IMR-90 (cell line): ENCODE data around the gene ACSL6. TPM values are rescaled to one million over a fixed set of nuclear protein-coding genes. Genes with fewer than 3 reads are reported as not detected.

Source experiments
- ATAC-seq: fragments of 200-7000 bp; cut with Tn5 transposase; 2 replicates; pipeline ENCODE4 v1.9.1; 2020; ENCODE audit warnings: low read depth, mild to moderate bottlenecking, moderate library complexity
- BruUV-seq: library from RNA; stranded (reverse); fragments of 400-500 nt; replicated peaks from 2 replicates; lab custom pipeline; 2021; lab: Mats Ljungman, UMichigan
- CTCF ChIA-PET: fragments of 300-600 bp; formaldehyde crosslinking; extraction: SDS; loops from one replicate; lab custom pipeline; 2021; ENCODE audit warnings: antibody characterized with exemption; lab: Yijun Ruan, JAX
- POLR2A ChIA-PET: fragments of 300-600 bp; sonication (Branson Sonifier 250); formaldehyde crosslinking; loops from one replicate; lab custom pipeline; 2022; ENCODE audit warnings: antibody characterized with exemption; ENCODE audit not compliant: unreplicated experiment; lab: Charles Lee
- DNase-seq: peaks from one replicate; pipeline ENCODE4 v3.0.0; 2013
- H2AFZ ChIP-seq: replicated peaks from 2 replicates; pipeline ENCODE3; 2013; ENCODE audit warnings: low read length, mild to moderate bottlenecking; ENCODE audit not compliant: poor library complexity
- H2AK5ac ChIP-seq: 2 replicates; pipeline ENCODE4 v1.6.1; 2013; ENCODE audit warnings: low read depth, low read length, inconsistent platforms
- H2AK9ac ChIP-seq: replicated peaks from 2 replicates; pipeline ENCODE3; 2013; ENCODE audit warnings: mild to moderate bottlenecking, low read depth, low read length, moderate library complexity; ENCODE audit not compliant: poor library complexity
- H2BK120ac ChIP-seq: 2 replicates; pipeline ENCODE4 v1.6.1; 2013; ENCODE audit warnings: low read depth, low read length, inconsistent platforms
- H2BK15ac ChIP-seq: 3 replicates; pipeline ENCODE4 v1.6.1; 2013; ENCODE audit warnings: low read depth, low read length, inconsistent platforms
- H2BK20ac ChIP-seq: 2 replicates; pipeline ENCODE4 v1.6.1; 2013; ENCODE audit warnings: low read depth, mild to moderate bottlenecking, inconsistent platforms, low read length, moderate library complexity
- H2BK5ac ChIP-seq: 2 replicates; pipeline ENCODE4 v1.6.1; 2013; ENCODE audit warnings: mild to moderate bottlenecking, low read depth, low read length, inconsistent platforms; ENCODE audit not compliant: poor library complexity, severe bottlenecking
- H3K14ac ChIP-seq: replicated peaks from 2 replicates; pipeline ENCODE4 v1.6.1; 2013; ENCODE audit warnings: low read depth, low read length, inconsistent platforms
- H3K18ac ChIP-seq: 2 replicates; pipeline ENCODE4 v1.6.1; 2013; ENCODE audit warnings: low read depth, low read length, control low read depth
- H3K23ac ChIP-seq: 2 replicates; pipeline ENCODE4 v1.6.1; 2013; ENCODE audit warnings: low read depth, low read length, inconsistent platforms
- H3K27ac ChIP-seq: 2 replicates; pipeline ENCODE4 v1.5.1; 2013; ENCODE audit warnings: mild to moderate bottlenecking, control low read depth, low read length; ENCODE audit not compliant: insufficient read depth
- H3K27me3 ChIP-seq: 2 replicates; pipeline ENCODE4 v1.6.1; 2013; ENCODE audit warnings: low read length; ENCODE audit not compliant: control insufficient read depth, insufficient read depth
- H3K36me3 ChIP-seq: 2 replicates; pipeline ENCODE4 v1.6.1; 2013; ENCODE audit warnings: low read length, mixed read lengths; ENCODE audit not compliant: control insufficient read depth, insufficient read depth
- H3K4ac ChIP-seq: 2 replicates; pipeline ENCODE4 v1.6.1; 2013; ENCODE audit warnings: low read depth, low read length, inconsistent platforms
- H3K4me1 ChIP-seq: 2 replicates; pipeline ENCODE4 v1.6.1; 2013; ENCODE audit warnings: low read length, mixed read lengths; ENCODE audit not compliant: control insufficient read depth, insufficient read depth
- H3K4me2 ChIP-seq: 2 replicates; pipeline ENCODE4 v1.6.1; 2013; ENCODE audit warnings: low read depth, mild to moderate bottlenecking, control low read depth, low read length, moderate library complexity
- H3K4me3 ChIP-seq: 2 replicates; pipeline ENCODE4 v1.5.1; 2013; ENCODE audit warnings: low read depth, mild to moderate bottlenecking, control low read depth, low read length, moderate library complexity; ENCODE audit not compliant: insufficient read depth
- H3K56ac ChIP-seq: 2 replicates; pipeline ENCODE4 v1.6.1; 2013; ENCODE audit warnings: low read length, inconsistent platforms; ENCODE audit not compliant: insufficient read depth; ENCODE audit errors: extremely low read depth
- H3K79me1 ChIP-seq, 2 experiments: 2 replicates each; pipeline ENCODE4 v1.6.1; 2013; ENCODE audit warnings: low read length in 2 of 2, inconsistent platforms in 1 of 2, low read depth in 1 of 2
- H3K9ac ChIP-seq: 2 replicates; pipeline ENCODE4 v1.6.1; 2013; ENCODE audit warnings: low read depth, low read length, control low read depth
- H3K9me1 ChIP-seq: 2 replicates; pipeline ENCODE4 v1.6.1; 2013; ENCODE audit warnings: low read length, inconsistent platforms; ENCODE audit not compliant: insufficient read depth
- H3K9me3 ChIP-seq: 2 replicates; pipeline ENCODE4 v1.6.1; 2013; ENCODE audit warnings: low read length; ENCODE audit not compliant: control insufficient read depth, insufficient read depth
- H4K20me1 ChIP-seq: 2 replicates; pipeline ENCODE4 v1.6.1; 2013; ENCODE audit warnings: low read length, inconsistent platforms; ENCODE audit not compliant: insufficient read depth
- H4K5ac ChIP-seq: 2 replicates; pipeline ENCODE4 v1.6.1; 2013; ENCODE audit warnings: mild to moderate bottlenecking, low read depth, low read length, control low read depth
- H4K8ac ChIP-seq, 2 experiments: 2 replicates each; pipeline ENCODE4 v1.6.1; 2013; ENCODE audit warnings: low read depth in 2 of 2, low read length in 2 of 2, control low read depth in 1 of 2, inconsistent platforms in 1 of 2
- H4K91ac ChIP-seq: 2 replicates; pipeline ENCODE4 v1.6.1; 2013; ENCODE audit warnings: low read depth, low read length, inconsistent platforms; ENCODE audit not compliant: insufficient read depth
- BHLHE40 ChIP-seq: fragments of 150-350 bp; IDR thresholded peaks from 2 replicates; pipeline ENCODE4 v1.6.1; 2016; ENCODE audit warnings: mild to moderate bottlenecking, low read depth, low read length
- CEBPB ChIP-seq: IDR thresholded peaks from 2 replicates; pipeline ENCODE4 v1.6.1; 2012; ENCODE audit warnings: low read depth, low read length, improper control_type of control experiment
- CHD1 ChIP-seq: IDR thresholded peaks from 2 replicates; pipeline ENCODE4 v1.6.1; 2012; ENCODE audit warnings: low read depth, low read length, improper control_type of control experiment
- CTCF ChIP-seq: conservative IDR thresholded peaks from 2 replicates; pipeline ENCODE4 v1.5.1; 2012; ENCODE audit warnings: mild to moderate bottlenecking, low read depth, low read length, improper control_type of control experiment
- ELK1 ChIP-seq: fragments of 150-350 bp; IDR thresholded peaks from 2 replicates; pipeline ENCODE4 v1.6.1; 2016; ENCODE audit warnings: low read depth, mild to moderate bottlenecking, low read length, moderate library complexity, borderline replicate concordance
- FOS ChIP-seq: fragments of 150-350 bp; IDR thresholded peaks from 2 replicates; pipeline ENCODE4 v1.6.1; 2016; ENCODE audit warnings: low read depth, low read length
- MAFK ChIP-seq: IDR thresholded peaks from 2 replicates; pipeline ENCODE4 v1.6.1; 2012; ENCODE audit warnings: low read depth, low read length, improper control_type of control experiment
- MAZ ChIP-seq: IDR thresholded peaks from 2 replicates; pipeline ENCODE4 v1.6.1; 2012; ENCODE audit warnings: low read depth, mild to moderate bottlenecking, low read length, improper control_type of control experiment, moderate library complexity, borderline replicate concordance
- MXI1 ChIP-seq: IDR thresholded peaks from 2 replicates; pipeline ENCODE4 v1.6.1; 2012; ENCODE audit warnings: low read depth, mild to moderate bottlenecking, low read length, moderate library complexity, borderline replicate concordance
- NFE2L2 ChIP-seq: fragments of 150-350 bp; IDR thresholded peaks from 2 replicates; pipeline ENCODE4 v1.6.1; 2016; ENCODE audit warnings: low read depth, mild to moderate bottlenecking, low read length
- POLR2A ChIP-seq: IDR thresholded peaks from 2 replicates; pipeline ENCODE4 v1.6.1; 2012; ENCODE audit warnings: mild to moderate bottlenecking, low read depth, low read length
- RAD21 ChIP-seq: IDR thresholded peaks from 2 replicates; pipeline ENCODE4 v1.6.1; 2012; ENCODE audit warnings: low read length, improper control_type of control experiment
- RCOR1 ChIP-seq: IDR thresholded peaks from 2 replicates; pipeline ENCODE4 v1.6.1; 2012; ENCODE audit warnings: mild to moderate bottlenecking, low read length, improper control_type of control experiment; ENCODE audit not compliant: insufficient replicate concordance
- RFX5 ChIP-seq: IDR thresholded peaks from 2 replicates; pipeline ENCODE4 v1.8.0; 2012; ENCODE audit warnings: low read depth, mild to moderate bottlenecking, low read length, moderate library complexity
- SMC3 ChIP-seq: fragments of 150-350 bp; IDR thresholded peaks from 2 replicates; pipeline ENCODE4 v1.6.1; 2016; ENCODE audit warnings: low read depth, mild to moderate bottlenecking, antibody characterized with exemption, low read length, moderate library complexity
- USF2 ChIP-seq: fragments of 150-350 bp; IDR thresholded peaks from 2 replicates; pipeline ENCODE4 v1.6.1; 2017; ENCODE audit warnings: mild to moderate bottlenecking, antibody characterized with exemption, low read length, low read depth
- dilution Hi-C: fragments of 300-500 bp; cut with HindIII; formaldehyde crosslinking; loops from one replicate; pipeline ENCODE4 v1.14.3; 2018; ENCODE audit warnings: low sequenced_read_pairs; ENCODE audit not compliant: unreplicated experiment
- in situ Hi-C: fragments of 300-500 bp; cut with MboI; formaldehyde crosslinking; loops from 3 replicates; pipeline ENCODE4 v1.14.3; 2019; ENCODE audit warnings: low sequenced_read_pairs, inconsistent platforms, mixed read lengths
- intact Hi-C: fragments of 100-400 bp; cut with micrococcal nuclease; formaldehyde crosslinking; loops from 2 replicates; pipeline ENCODE4 v1.10.0; 2022
- polyA plus RNA-seq, 3 experiments: library from polyadenylated mRNA; depleted of rRNA; stranded (reverse); fragments of >200 nt; gene quantifications; 2 replicates each; pipeline ENCODE4 v1.2.3, GENCODE V29; 2012; ENCODE audit warnings: low replicate concordance in 1 of 3
- total RNA-seq: library from RNA; depleted of rRNA; stranded (reverse); fragments of >200 nt; gene quantifications from 2 replicates; pipeline ENCODE4 v1.2.3, GENCODE V29; 2012

Gene ACSL6
- total and polyA plus RNA-seq, 2 of the 4 experiments (the other 2 are of a cell fraction) = not detected

GRCh38 chr5:131942016-131942415, 69.4 kb downstream of the ACSL6 start:
- POLR2A ChIA-PET = no interaction called here
- in situ Hi-C loops = no loop called here

More at GRCh38 chr5:131942016-131942415, 69.4 kb downstream of the ACSL6 start:
- Histone ChIP-seq H3K36me3 (no peaks in the 10 kb centered on the region), H3K9me1 (no peaks in the 10 kb centered on the region), H3K56ac (no peak overlapping the region), H4K5ac (no peak overlapping the region), H2AK5ac (no peak overlapping the region), H3K14ac (no peak overlapping the region), H2BK15ac (no peak overlapping the region), H3K18ac (no peak overlapping the region), H4K91ac (no peak overlapping the region), H3K4me1 (no peaks in the 10 kb centered on the region), H3K4ac (no peak overlapping the region), H2BK120ac (no peak overlapping the region), H3K9me3 (no peaks in the 10 kb centered on the region), H3K27ac (no peak overlapping the region), H3K27me3 (no peaks in the 10 kb centered on the region), H3K23ac (no peak overlapping the region), H3K4me2 (no peak overlapping the region), H2AFZ (no peak overlapping the region), H2BK5ac (no peak overlapping the region), H3K9ac (no peak overlapping the region), H4K8ac (no peak overlapping the region), H2AK9ac (no peak overlapping the region), H3K79me1 (no peaks in the 10 kb centered on the region), H2BK20ac (no peak overlapping the region), H3K4me3 (no peak overlapping the region), H4K20me1 (no peaks in the 10 kb centered on the region)
- dilution Hi-C loops (no loop called here), intact Hi-C loops (no loop called here)
- BruUV-seq = no TSS peak
- no peak for TF ChIP-seq CTCF
- TF ChIP-seq FOS = no peak
- TF ChIP-seq RAD21 = no peak
- no peak for TF ChIP-seq ELK1
- no peak for TF ChIP-seq MAFK
- TF ChIP-seq CEBPB = no peak
- no peak for TF ChIP-seq MAZ
- TF ChIP-seq RFX5 = no peak
- no peak for TF ChIP-seq POLR2A
- TF ChIP-seq SMC3 = no peak
- TF ChIP-seq CHD1 = no peak
- TF ChIP-seq NFE2L2 = no peak
- no peak for TF ChIP-seq RCOR1
- TF ChIP-seq MXI1 = no peak
- TF ChIP-seq USF2 = no peak
- TF ChIP-seq BHLHE40 = no peak
- CTCF ChIA-PET = no interaction called here
- ATAC-seq (no peak), DNase-seq (no peak)
